Smooth muscle cell (in vitro differentiated cells): ENCODE results near the gene ETV6. TPM values are rescaled to one million over a fixed set of nuclear protein-coding genes. Genes with fewer than 3 reads are reported as not detected.

Experiments
- DNase-seq: peaks from one replicate; lab custom pipeline; 2025; ENCODE audit not compliant: unreplicated experiment; lab: John Stamatoyannopoulos, UW
- H2AFZ ChIP-seq: fragments of 200-600 bp; sonication (generic); 2 replicates; pipeline ENCODE4 v1.6.0; 2016; ENCODE audit warnings: antibody characterized with exemption, low read depth, mild to moderate bottlenecking
- H3F3A ChIP-seq: fragments of 200-600 bp; sonication (generic); 2 replicates; pipeline ENCODE4 v1.6.0; 2017; ENCODE audit warnings: antibody characterized with exemption, low read depth
- H3K27ac ChIP-seq: fragments of 200-600 bp; sonication (generic); 2 replicates; pipeline ENCODE4 v1.5.1; 2016; ENCODE audit warnings: low read depth, mild to moderate bottlenecking
- H3K27me3 ChIP-seq: fragments of 200-600 bp; sonication (generic); 2 replicates; pipeline ENCODE4 v1.6.1; 2016; ENCODE audit warnings: low read depth, mild to moderate bottlenecking
- H3K36me3 ChIP-seq: fragments of 200-600 bp; sonication (generic); 2 replicates; pipeline ENCODE4 v1.5.1; 2016; ENCODE audit warnings: low read depth
- H3K4me1 ChIP-seq: fragments of 200-600 bp; sonication (generic); 2 replicates; pipeline ENCODE4 v1.5.1; 2016; ENCODE audit warnings: low read depth
- H3K4me2 ChIP-seq: fragments of 200-600 bp; sonication (generic); 2 replicates; pipeline ENCODE4 v1.6.0; 2016; ENCODE audit warnings: mild to moderate bottlenecking
- H3K4me3 ChIP-seq: fragments of 200-600 bp; sonication (generic); 2 replicates; pipeline ENCODE4 v1.5.1; 2016; ENCODE audit warnings: mild to moderate bottlenecking
- H3K79me2 ChIP-seq: fragments of 200-600 bp; sonication (generic); 2 replicates; pipeline ENCODE4 v1.6.0; 2016; ENCODE audit warnings: low read depth, mild to moderate bottlenecking
- H3K9ac ChIP-seq: fragments of 200-600 bp; sonication (generic); 2 replicates; pipeline ENCODE4 v1.6.0; 2016; ENCODE audit warnings: low read depth
- H3K9me3 ChIP-seq: fragments of 200-600 bp; sonication (generic); replicated peaks from 2 replicates; pipeline ENCODE4 v1.5.1; 2016; ENCODE audit warnings: low read depth
- H4K20me1 ChIP-seq: fragments of 200-600 bp; sonication (generic); 2 replicates; pipeline ENCODE4 v1.6.0; 2016; ENCODE audit warnings: low read depth
- CTCF ChIP-seq: fragments of 200-600 bp; sonication (generic); IDR thresholded peaks from 2 replicates; pipeline ENCODE4 v1.5.1; 2017; ENCODE audit warnings: borderline replicate concordance, mild to moderate bottlenecking, antibody characterized with exemption; ENCODE audit not compliant: insufficient read depth, poor library complexity, severe bottlenecking
- WGBS: methylation state at CpG from one replicate; pipeline ENCODE4 v1.1.7; 2016; ENCODE audit warnings: low lambda C conversion rate; 5-methylcytosine and 5-hydroxymethylcytosine counted together
- polyA plus RNA-seq: library from polyadenylated mRNA; unstranded; fragments of >200 nt; fragmentation: Nextera tagmentation; extraction: Ambion mirVana; gene quantifications from 2 replicates; pipeline ENCODE4 v1.2.1, GENCODE V29; 2016
- total RNA-seq: library from RNA; depleted of rRNA; stranded (reverse); fragments of >200 nt; gene quantifications from 2 replicates; pipeline ENCODE4 v1.2.3, GENCODE V29; 2014

ETV6 gene
- total and polyA plus RNA-seq, 2 experiments from 2014 or later: 11.5 to 23.8 TPM

GRCh38 chr12:11684393-11684792, 34.9 kb downstream of the ETV6 start:
- H3K4me2 ChIP-seq: peak overlapping the region; percentile 68
- H3K36me3 ChIP-seq: no peaks in the 10 kb centered on the region
- no peaks in the 10 kb centered on the region for H3K9me3 ChIP-seq
- H3F3A ChIP-seq: peaks cover 10% of the 10 kb centered on the region
- H4K20me1 ChIP-seq: peaks cover 4% of the 10 kb centered on the region
- peak overlapping the region; percentile 96 for H3K27ac ChIP-seq
- H3K9ac ChIP-seq: peak overlapping the region; percentile 74
- no peak for DNase-seq
- no peak for TF ChIP-seq CTCF
- H3K27me3 ChIP-seq: no peaks in the 10 kb centered on the region
- 32% methylated on average over 3 of the region's 3 CpGs for WGBS
- no peak overlapping the region for H2AFZ ChIP-seq
- H3K4me3 ChIP-seq: no peak overlapping the region
- H3K4me1 ChIP-seq: peaks cover 28% of the 10 kb centered on the region
- H3K79me2 ChIP-seq: peaks cover 95% of the 10 kb centered on the region

- Histone ChIP-seq H3F3A (peaks cover 10% of the 10 kb centered on the region), H2AFZ (no peak overlapping the region), H3K4me2 (peak overlapping the region; percentile 68), H3K9ac (peak overlapping the region; percentile 74), H3K36me3 (no peaks in the 10 kb centered on the region), H3K27ac (peak overlapping the region; percentile 96), H3K4me1 (peaks cover 28% of the 10 kb centered on the region), H3K9me3 (no peaks in the 10 kb centered on the region), H3K27me3 (no peaks in the 10 kb centered on the region), H3K79me2 (peaks cover 95% of the 10 kb centered on the region), H4K20me1 (peaks cover 4% of the 10 kb centered on the region), H3K4me3 (no peak overlapping the region)
- DNase-seq: no peak
- 78% methylated on average over 7 of the region's 7 CpGs for WGBS
- no peak for TF ChIP-seq CTCF
These were observed 35.3 kb downstream of the ETV6 start for GRCh38 chr12:11684811-11685210.

GRCh38 chr12:11685316-11685715, 35.8 kb downstream of the ETV6 start:
- TF ChIP-seq CTCF: no peak
- H3K79me2 ChIP-seq: peaks cover 95% of the 10 kb centered on the region
- no peak for DNase-seq
- peak overlapping the region; percentile 96 for H3K27ac ChIP-seq
- peak overlapping the region; percentile 68 for H3K4me2 ChIP-seq
- WGBS: 57% methylated on average over 3 of the region's 3 CpGs
- H3K4me3 ChIP-seq: no peak overlapping the region
- H2AFZ ChIP-seq: no peak overlapping the region
- H3K4me1 ChIP-seq: peaks cover 28% of the 10 kb centered on the region
- H3K36me3 ChIP-seq: no peaks in the 10 kb centered on the region
- no peaks in the 10 kb centered on the region for H3K27me3 ChIP-seq
- H3K9me3 ChIP-seq: no peaks in the 10 kb centered on the region
- H4K20me1 ChIP-seq: peaks cover 4% of the 10 kb centered on the region
- peaks cover 10% of the 10 kb centered on the region for H3F3A ChIP-seq
- peak overlapping the region; percentile 74 for H3K9ac ChIP-seq

GRCh38 chr12:11685716-11686115, 36.2 kb downstream of the ETV6 start:
- peaks cover 10% of the 10 kb centered on the region for H3F3A ChIP-seq
- H3K79me2 ChIP-seq: peaks cover 95% of the 10 kb centered on the region
- peaks cover 4% of the 10 kb centered on the region for H4K20me1 ChIP-seq
- no peaks in the 10 kb centered on the region for H3K27me3 ChIP-seq
- peak overlapping the region; percentile 68 for H3K4me2 ChIP-seq
- H2AFZ ChIP-seq: no peak overlapping the region
- DNase-seq: no peak
- TF ChIP-seq CTCF: no peak
- H3K27ac ChIP-seq: peak overlapping the region; percentile 96
- peak overlapping the region; percentile 74 for H3K9ac ChIP-seq
- H3K4me3 ChIP-seq: no peak overlapping the region
- H3K36me3 ChIP-seq: no peaks in the 10 kb centered on the region
- peaks cover 28% of the 10 kb centered on the region for H3K4me1 ChIP-seq
- 20% methylated on average over 2 of the region's 2 CpGs for WGBS
- H3K9me3 ChIP-seq: no peaks in the 10 kb centered on the region
